Measurements from ENCODE around the gene SYS1. TPM values are rescaled to one million over a fixed set of nuclear protein-coding genes. Genes with fewer than 3 reads are reported as not detected.

Gene SYS1
- total RNA-seq, 1 donor from 2014 or later: 10.5 TPM

GRCh38 chr20:45394221-45395113 lies 31.5 kb downstream of the SYS1 start:
- no peaks in the 10 kb centered on the region for H3K4me1 Mint-ChIP-seq
- TF ChIP-seq EZH2phosphoT487 (IDR thresholded peaks at IDR 0.05) (no peak), CTCF (IDR thresholded peaks at IDR 0.05) (no peak), EZH2 (IDR thresholded peaks at IDR 0.05) (no peak)
- no peaks in the 10 kb centered on the region for H3K36me3 Mint-ChIP-seq
- no peaks in the 10 kb centered on the region for H3K9me3 ChIP-seq (ENCODE audit: low read depth)
- no peak overlapping the region for H3K4me3 Mint-ChIP-seq
- no peak overlapping the region for H3K4me2 ChIP-seq
- H3K27ac Mint-ChIP-seq: no peak overlapping the region
- no peak overlapping the region for H3K4me3 ChIP-seq
- no peaks in the 10 kb centered on the region for H4K20me1 ChIP-seq (ENCODE audit: low read depth)
- H3K27ac ChIP-seq: no peak overlapping the region
- H2AFZ ChIP-seq (replicated peaks): no peak overlapping the region
- H3K36me3 ChIP-seq: no peaks in the 10 kb centered on the region
- peaks cover 2% of the 10 kb centered on the region for H3K27me3 Mint-ChIP-seq (ENCODE audit: insufficient read depth, low read depth)
- no peaks in the 10 kb centered on the region for H3K27me3 ChIP-seq
- no peak for DNase-seq (ENCODE audit: low spot score)
- H3K9me3 Mint-ChIP-seq: peaks cover 2% of the 10 kb centered on the region
- H3K9ac ChIP-seq: no peak overlapping the region
- H3K79me2 ChIP-seq (ENCODE audit: low read depth): no peaks in the 10 kb centered on the region
- no peaks in the 10 kb centered on the region for H3F3A ChIP-seq (ENCODE audit: low read depth)
- H3K4me1 ChIP-seq: no peaks in the 10 kb centered on the region

- H3K9ac ChIP-seq: no peak overlapping the region
- no peaks in the 10 kb centered on the region for H3K27me3 ChIP-seq
- no peak overlapping the region for H3K4me2 ChIP-seq
- no peaks in the 10 kb centered on the region for H3K4me1 ChIP-seq
- H3K9me3 ChIP-seq (ENCODE audit: low read depth): no peaks in the 10 kb centered on the region
- no peaks in the 10 kb centered on the region for H3K4me1 Mint-ChIP-seq
- TF ChIP-seq CTCF (IDR thresholded peaks at IDR 0.05) (no peak), EZH2phosphoT487 (IDR thresholded peaks at IDR 0.05) (no peak), EZH2 (IDR thresholded peaks at IDR 0.05) (no peak)
- no peak overlapping the region for H3K4me3 ChIP-seq
- peaks cover 2% of the 10 kb centered on the region for H3K27me3 Mint-ChIP-seq (ENCODE audit: insufficient read depth, low read depth)
- H2AFZ ChIP-seq (replicated peaks): no peak overlapping the region
- H3K79me2 ChIP-seq (ENCODE audit: low read depth): no peaks in the 10 kb centered on the region
- peaks cover 6% of the 10 kb centered on the region for H3K36me3 Mint-ChIP-seq
- H3K9me3 Mint-ChIP-seq: peaks cover 8% of the 10 kb centered on the region
- no peaks in the 10 kb centered on the region for H3K36me3 ChIP-seq
- no peaks in the 10 kb centered on the region for H4K20me1 ChIP-seq (ENCODE audit: low read depth)
- no peak overlapping the region for H3K27ac Mint-ChIP-seq
- DNase-seq (ENCODE audit: low spot score): no peak
- no peak overlapping the region for H3K4me3 Mint-ChIP-seq
- no peak overlapping the region for H3K27ac ChIP-seq
- no peaks in the 10 kb centered on the region for H3F3A ChIP-seq (ENCODE audit: low read depth)
These were observed 32.1 kb downstream of the SYS1 start for GRCh38 chr20:45395114-45395415.

GRCh38 chr20:45399018-45399417 lies 36.1 kb downstream of the SYS1 start:
- H3K9me3 ChIP-seq (ENCODE audit: low read depth): no peaks in the 10 kb centered on the region
- H3K4me1 Mint-ChIP-seq: no peaks in the 10 kb centered on the region

More at GRCh38 chr20:45399018-45399417, 36.1 kb downstream of the SYS1 start:
- H3K79me2 ChIP-seq (ENCODE audit: low read depth): no peaks in the 10 kb centered on the region
- TF ChIP-seq EZH2phosphoT487 (IDR thresholded peaks at IDR 0.05) (no peak), EZH2 (IDR thresholded peaks at IDR 0.05) (no peak), CTCF (IDR thresholded peaks at IDR 0.05) (no peak)
- Mint-ChIP-seq H3K4me3 (no peak overlapping the region), H3K9me3 (peaks cover 28% of the 10 kb centered on the region), H3K36me3 (peaks cover 17% of the 10 kb centered on the region), H3K27me3 (ENCODE audit: insufficient read depth, low read depth) (peaks cover 4% of the 10 kb centered on the region), H3K27ac (no peak overlapping the region)
- H3K9ac ChIP-seq: no peak overlapping the region
- no peaks in the 10 kb centered on the region for H3K4me1 ChIP-seq
- no peak overlapping the region for H3K4me3 ChIP-seq
- no peaks in the 10 kb centered on the region for H3F3A ChIP-seq (ENCODE audit: low read depth)
- no peak for DNase-seq (ENCODE audit: low spot score)
- no peak overlapping the region for H2AFZ ChIP-seq (replicated peaks)
- H3K4me2 ChIP-seq: no peak overlapping the region
- no peaks in the 10 kb centered on the region for H4K20me1 ChIP-seq (ENCODE audit: low read depth)
- H3K27me3 ChIP-seq: peaks cover 12% of the 10 kb centered on the region
- H3K27ac ChIP-seq: no peak overlapping the region
- no peaks in the 10 kb centered on the region for H3K36me3 ChIP-seq
